ENCODE results near the gene PLEKHM3. TPM values are rescaled to one million over a fixed set of nuclear protein-coding genes. Genes with fewer than 3 reads are reported as not detected.

The PLEKHM3 gene
- total and polyA plus RNA-seq, 2 of the 13 experiments (the other 11 are each of a cell fraction or from before 2014, with no cell fraction given) = 4.5 to 4.7 TPM

GRCh38 chr2:208025037-208025813, at the start of gene PLEKHM3 (continued):
- TF ChIP-seq CHCHD3 (CRISPR knock-in tag; IDR thresholded peaks at IDR 0.05) (0 out of 2 replicates have a peak, but pooled peaks have one; percentile 37), SNAPC5 (CRISPR knock-in tag; IDR thresholded peaks at IDR 0.05; ENCODE audit: borderline replicate concordance) (0 out of 2 replicates have a peak, but pooled peaks have one; percentile 24), ZNF142 (CRISPR knock-in tag; IDR thresholded peaks at IDR 0.05) (peak; percentile 94), MIXL1 (CRISPR knock-in tag; IDR thresholded peaks at IDR 0.05) (peak; percentile 96), DR1 (CRISPR knock-in tag; IDR thresholded peaks at IDR 0.05) (peak; percentile 60; the same call in 1 of the 2 replicates), POGK (CRISPR knock-in tag; conservative IDR thresholded peaks at IDR 0.05) (peak; percentile 98), HOXD1 (CRISPR knock-in tag; IDR thresholded peaks at IDR 0.05) (peak; percentile 97), E2F1 (CRISPR knock-in tag; IDR thresholded peaks at IDR 0.05) (peak; percentile 89), ZNF441 (CRISPR knock-in tag; IDR thresholded peaks at IDR 0.05; ENCODE audit: borderline replicate concordance) (peak; percentile 90), NCOA2 (CRISPR knock-in tag; IDR thresholded peaks at IDR 0.05) (peak; percentile 78), ELK4 (CRISPR knock-in tag; IDR thresholded peaks at IDR 0.05; ENCODE audit: borderline replicate concordance) (no peak), FOXO4 (CRISPR knock-in tag; conservative IDR thresholded peaks at IDR 0.05) (no peak), ZSCAN25 (CRISPR knock-in tag; IDR thresholded peaks at IDR 0.05) (peak; percentile 88), ZNF614 (CRISPR knock-in tag; IDR thresholded peaks at IDR 0.05; ENCODE audit: borderline replicate concordance) (peak; percentile 97), THRA (CRISPR knock-in tag; IDR thresholded peaks at IDR 0.05; ENCODE audit: borderline replicate concordance) (peak; percentile 87)

Measured in HepG2 (cell line).